K562 (cell line): ENCODE data around the gene TMEM135.

Experiments used
- CHD4 ChIP-seq: fragments of 200-600 bp; sonication (generic); IDR thresholded peaks from 3 replicates; pipeline ENCODE4 v1.6.1; 2012; ENCODE audit warnings: low read depth, mild to moderate bottlenecking, mixed read lengths, low read length, inconsistent platforms; ENCODE audit not compliant: insufficient read depth, insufficient replicate concordance, poor library complexity, severe bottlenecking
- EGR1 ChIP-seq: fragments of 450-650 bp; conservative IDR thresholded peaks from 2 replicates; pipeline ENCODE4 v1.6.1; 2017; ENCODE audit warnings: mild to moderate bottlenecking
- KAT7 ChIP-seq: sonication (generic); formaldehyde crosslinking; IDR thresholded peaks from 2 replicates; pipeline ENCODE4 v1.8.0; 2022; ENCODE audit warnings: missing genetic modification reagents, mild to moderate bottlenecking, borderline replicate concordance
- YBX1 ChIP-seq: fragments of 450-650 bp; IDR thresholded peaks from 2 replicates; pipeline ENCODE4 v1.7.1; 2016; ENCODE audit warnings: mild to moderate bottlenecking
- ZNF696 ChIP-seq: fragments of 250-450 bp; sonication (Bioruptor Pico); conservative IDR thresholded peaks from 2 replicates; pipeline ENCODE4 v1.4.0; 2020; ENCODE audit warnings: mild to moderate bottlenecking, moderate library complexity
- TF ChIP-seq, protein P1 (sequence below), 2 experiments: fragments of 450-650 bp in 1 of 2; sonication (generic) in 1 of 2; formaldehyde crosslinking in 1 of 2; IDR thresholded peaks in 1 of 2; conservative IDR thresholded peaks in 1 of 2; 2 replicates each; pipeline versions ENCODE4 v1.6.1 to v1.8.1; 2016 to 2023; ENCODE audit warnings: mild to moderate bottlenecking in 2 of 2, moderate library complexity in 2 of 2, inconsistent platforms in 1 of 2, missing genetic modification reagents in 1 of 2

DNA sequence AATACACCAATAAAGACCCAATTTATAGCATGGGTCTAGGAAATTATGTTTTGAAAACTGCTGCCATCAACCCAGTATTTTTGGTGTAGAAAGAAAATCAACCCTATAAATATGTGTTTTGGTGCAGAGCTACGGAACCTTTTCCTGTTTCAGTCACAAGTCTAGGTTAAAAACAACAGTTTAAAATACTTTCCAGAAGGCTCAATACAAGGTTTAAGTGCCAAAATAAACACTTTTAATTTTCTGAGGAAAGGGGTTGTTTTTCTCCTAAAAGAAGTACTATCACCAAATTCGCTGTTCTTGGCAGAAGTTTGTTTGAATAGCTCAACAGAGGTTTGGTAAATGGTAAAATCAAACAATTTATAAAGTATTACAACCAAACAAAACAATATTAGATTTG lies 201.3 kb downstream of the TMEM135 start:
- TF ChIP-seq KAT7 (CRISPR knock-in tag) = no peak
- TF ChIP-seq EGR1 = no peak
- TF ChIP-seq ZNF696 (CRISPR knock-in tag) = no peak
- TF ChIP-seq YBX1 = no peak
- TF ChIP-seq, protein P1, sequence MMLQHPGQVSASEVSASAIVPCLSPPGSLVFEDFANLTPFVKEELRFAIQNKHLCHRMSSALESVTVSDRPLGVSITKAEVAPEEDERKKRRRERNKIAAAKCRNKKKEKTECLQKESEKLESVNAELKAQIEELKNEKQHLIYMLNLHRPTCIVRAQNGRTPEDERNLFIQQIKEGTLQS (IDR thresholded peaks at IDR 0.05) = no peak
- TF ChIP-seq, protein P1 (CRISPR knock-in tag; conservative IDR thresholded peaks at IDR 0.05) = no peak
- TF ChIP-seq CHD4 = no peak
